Measurements from ENCODE around the gene CYB5B.

DNA sequence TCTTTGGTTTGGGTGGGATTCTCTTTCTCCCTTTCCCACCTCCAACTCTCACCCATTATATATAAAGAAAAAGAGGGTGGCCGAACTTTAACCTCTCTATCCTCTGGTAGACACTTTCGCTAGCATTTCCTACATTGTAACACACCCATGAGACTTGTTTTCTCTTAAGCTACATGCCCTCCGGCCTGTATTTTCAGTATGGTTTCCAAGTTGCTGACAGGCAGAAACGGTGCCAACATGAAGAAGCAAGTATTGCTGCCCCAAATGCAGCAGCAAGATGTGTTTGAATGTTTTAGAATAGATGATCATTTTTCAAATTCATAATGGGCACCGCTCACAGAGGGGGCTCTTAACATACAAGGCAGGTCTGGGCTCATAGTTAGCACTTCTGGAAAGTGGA is 18.7 kb upstream of the CYB5B start:
- TF ChIP-seq, protein P1, sequence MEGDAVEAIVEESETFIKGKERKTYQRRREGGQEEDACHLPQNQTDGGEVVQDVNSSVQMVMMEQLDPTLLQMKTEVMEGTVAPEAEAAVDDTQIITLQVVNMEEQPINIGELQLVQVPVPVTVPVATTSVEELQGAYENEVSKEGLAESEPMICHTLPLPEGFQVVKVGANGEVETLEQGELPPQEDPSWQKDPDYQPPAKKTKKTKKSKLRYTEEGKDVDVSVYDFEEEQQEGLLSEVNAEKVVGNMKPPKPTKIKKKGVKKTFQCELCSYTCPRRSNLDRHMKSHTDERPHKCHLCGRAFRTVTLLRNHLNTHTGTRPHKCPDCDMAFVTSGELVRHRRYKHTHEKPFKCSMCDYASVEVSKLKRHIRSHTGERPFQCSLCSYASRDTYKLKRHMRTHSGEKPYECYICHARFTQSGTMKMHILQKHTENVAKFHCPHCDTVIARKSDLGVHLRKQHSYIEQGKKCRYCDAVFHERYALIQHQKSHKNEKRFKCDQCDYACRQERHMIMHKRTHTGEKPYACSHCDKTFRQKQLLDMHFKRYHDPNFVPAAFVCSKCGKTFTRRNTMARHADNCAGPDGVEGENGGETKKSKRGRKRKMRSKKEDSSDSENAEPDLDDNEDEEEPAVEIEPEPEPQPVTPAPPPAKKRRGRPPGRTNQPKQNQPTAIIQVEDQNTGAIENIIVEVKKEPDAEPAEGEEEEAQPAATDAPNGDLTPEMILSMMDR (optimal IDR thresholded peaks at IDR 0.05 in 1 of 3, IDR thresholded peaks at IDR 0.05 in 1 of 3, conservative IDR thresholded peaks at IDR 0.05 in 1 of 3; ENCODE audit: extremely low read depth in 1 of 3, insufficient read depth in 2 of 3, low read length in 3 of 3): no peak
- no peak for TF ChIP-seq EZH2 (IDR thresholded peaks at IDR 0.05; ENCODE audit: low read length)
